ENCODE data around the gene SIK1.
"Not testable (repeated sequence)": the region's sequence is repeated elsewhere in the genome, so short reads cannot be mapped to it uniquely, and the experiment has no call there.

The SIK1 gene

DNA sequence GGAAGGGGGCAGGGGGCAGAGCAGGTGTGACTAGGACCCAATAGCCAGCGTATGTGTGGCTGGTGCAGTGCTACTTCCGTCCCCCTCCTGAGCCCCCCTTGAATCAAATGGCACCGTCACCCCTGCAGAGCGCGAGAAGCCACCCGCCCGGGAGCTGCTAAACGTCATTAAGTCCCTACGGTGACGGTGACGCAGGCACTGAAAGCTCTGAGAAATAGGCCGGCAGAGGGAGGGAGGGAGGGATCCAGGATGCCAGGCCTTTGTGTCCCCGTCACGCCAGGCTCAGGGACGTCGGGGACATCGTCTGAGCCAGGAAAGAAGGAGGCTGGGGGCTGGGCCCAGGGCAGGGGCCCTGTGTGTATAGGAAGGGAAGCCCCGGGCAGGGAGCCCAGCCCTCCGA, 43.6 kb downstream of the SIK1 start:
- DNase-seq, result not testable (repeated sequence)

DNA sequence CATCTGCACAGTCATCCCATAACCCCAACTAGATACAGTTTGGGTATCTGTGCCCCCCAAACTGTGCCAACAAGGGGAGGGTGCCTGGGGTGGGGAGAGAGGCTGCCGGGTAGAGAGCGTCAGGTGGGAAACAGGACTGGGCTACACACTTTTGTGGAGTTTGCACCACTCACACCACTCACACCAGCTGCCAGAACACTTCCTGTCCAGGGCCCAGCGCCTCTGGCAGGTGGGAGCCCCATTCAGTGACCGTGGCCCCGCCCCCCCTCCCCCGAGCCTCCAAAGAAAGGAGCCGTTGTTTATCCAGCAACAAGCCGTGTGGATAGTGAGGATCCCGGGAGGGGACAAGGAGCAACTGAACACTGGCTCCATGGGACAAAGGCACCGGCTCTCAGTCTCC, 44.0 kb downstream of the SIK1 start:
- DNase-seq, result not testable (repeated sequence)

DNA sequence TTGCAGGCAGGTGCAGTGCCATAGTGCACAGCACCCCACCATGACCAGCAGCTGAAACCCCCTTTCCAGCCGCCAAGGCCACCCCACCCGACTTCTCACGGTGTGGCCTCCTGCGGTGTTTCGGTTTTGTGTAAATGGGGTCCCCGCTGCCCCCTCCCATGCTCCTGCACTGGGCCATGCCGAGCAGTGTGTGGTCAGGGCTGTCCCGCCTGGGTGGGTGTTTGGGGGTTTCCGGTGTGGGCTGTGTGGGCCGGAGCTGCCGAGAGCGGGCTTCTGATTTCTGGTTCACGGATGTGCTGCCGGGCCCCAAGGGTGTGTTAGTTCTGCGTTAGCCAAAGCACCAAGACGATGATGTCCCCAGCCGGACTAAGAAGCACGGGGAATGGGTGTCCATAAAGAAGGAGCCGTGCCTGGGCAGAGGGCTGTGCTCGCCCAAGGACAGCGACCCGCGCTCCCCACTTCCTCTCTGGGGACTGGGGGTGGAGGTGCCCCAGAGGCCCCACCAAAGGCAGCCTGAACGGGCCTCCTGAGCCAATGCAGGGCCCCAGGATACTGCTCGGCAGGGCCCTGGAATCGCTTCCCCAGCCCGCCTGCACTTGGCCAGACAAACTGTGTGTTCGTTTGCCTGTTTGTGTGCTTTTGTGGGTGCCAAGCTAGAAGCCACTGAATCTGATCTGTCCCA, 45.9 kb downstream of the SIK1 start:
- not testable (repeated sequence) for DNase-seq

DNA sequence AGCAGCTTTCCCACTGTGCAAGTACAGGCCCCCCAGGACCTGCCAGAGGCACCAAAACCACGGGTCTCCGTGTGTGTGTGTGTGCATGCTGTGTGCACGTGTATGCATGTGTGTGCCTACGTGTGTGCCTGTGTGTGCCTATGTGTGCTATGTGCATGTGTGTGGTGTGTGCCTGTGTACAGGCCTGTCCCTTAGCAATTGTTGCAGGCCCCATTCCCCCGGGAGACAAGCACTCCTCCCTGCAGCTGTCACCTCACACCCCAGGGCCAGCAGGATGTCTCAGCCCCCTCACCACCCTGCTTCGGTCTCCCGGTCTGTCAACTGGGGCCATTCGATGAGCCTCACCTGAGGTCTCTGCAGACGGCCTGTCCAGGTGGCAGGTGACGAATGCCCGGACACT, 46.6 kb downstream of the SIK1 start:
- DNase-seq, result not testable (repeated sequence)

DNA sequence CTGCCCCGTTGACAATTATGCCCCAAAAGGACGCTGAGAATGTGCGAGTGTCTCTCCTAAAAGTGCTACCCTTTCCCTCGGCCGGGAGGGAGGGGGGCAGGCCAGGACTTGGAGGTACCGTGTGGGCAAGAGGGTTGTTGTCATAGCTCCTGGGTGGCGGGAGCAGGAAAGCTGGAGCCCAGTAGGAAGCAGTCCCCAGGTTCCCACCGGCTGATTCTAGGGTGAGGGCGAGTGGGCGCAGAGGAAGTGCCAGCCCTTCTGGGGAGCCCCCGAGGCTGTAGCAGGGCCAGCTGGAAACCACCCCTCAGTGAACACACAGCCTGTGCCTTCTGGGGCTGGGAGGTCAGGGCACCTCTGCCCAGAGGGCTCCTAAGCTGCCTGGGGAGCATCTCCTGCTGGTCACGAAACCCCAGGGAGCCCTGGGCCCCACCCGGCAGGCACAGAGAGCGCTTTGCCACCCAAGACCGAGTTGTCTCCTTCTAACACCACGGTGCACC, 47.3 kb downstream of the SIK1 start:
- DNase-seq, result not testable (repeated sequence)

DNA sequence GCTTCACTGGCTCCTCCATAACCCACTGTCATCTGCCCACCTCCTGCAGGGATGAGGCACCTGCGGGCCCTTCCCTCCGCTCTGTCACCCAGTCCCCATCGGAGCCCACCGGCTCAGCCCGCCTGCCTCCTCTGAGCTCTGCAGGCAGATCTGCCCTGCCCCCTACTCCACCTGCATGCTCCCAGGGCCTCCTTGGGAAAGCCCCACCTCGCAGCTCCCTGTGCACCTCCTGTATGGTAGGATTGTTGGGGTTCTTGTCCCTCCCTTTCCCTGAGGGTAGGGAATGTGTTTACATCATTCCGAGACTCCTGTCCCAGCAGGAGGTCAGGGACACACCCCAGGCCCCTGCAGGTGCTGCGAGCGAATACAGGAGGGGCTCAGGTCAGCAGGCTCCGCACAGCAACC, 50.5 kb downstream of the SIK1 start:
- no peak for DNase-seq

DNA sequence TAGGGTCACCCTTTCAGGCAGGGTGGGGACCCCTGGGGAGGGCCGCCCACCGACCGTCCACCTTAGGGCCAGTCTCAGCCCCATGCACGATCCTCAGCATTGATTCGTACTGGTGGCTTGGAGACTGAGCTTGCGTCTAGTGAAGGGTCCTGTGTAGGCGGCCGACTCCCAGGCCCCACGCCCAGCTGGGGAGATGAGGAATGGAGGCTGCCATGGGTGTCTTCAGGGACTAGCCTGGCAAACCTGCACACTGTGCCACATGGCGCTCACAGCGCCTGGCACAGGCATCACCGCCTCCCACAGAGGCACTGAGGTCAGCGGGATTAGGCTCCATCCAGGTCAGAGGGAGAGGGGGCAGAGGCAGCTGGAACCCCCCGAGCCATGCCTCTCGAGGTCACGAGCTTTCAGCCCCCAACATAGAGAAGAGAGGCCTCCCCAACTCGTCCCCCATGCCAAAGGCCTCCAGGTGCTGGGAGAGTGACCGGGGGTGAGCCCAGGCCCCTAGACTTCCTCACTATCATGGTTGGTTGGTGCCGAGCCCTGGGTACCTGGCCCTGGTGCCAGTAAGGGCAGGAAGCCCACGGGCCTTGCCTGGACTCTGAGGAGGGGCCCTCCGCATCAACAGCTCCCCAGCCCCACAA, 51.0 kb downstream of the SIK1 start:
- no peak for DNase-seq

DNA sequence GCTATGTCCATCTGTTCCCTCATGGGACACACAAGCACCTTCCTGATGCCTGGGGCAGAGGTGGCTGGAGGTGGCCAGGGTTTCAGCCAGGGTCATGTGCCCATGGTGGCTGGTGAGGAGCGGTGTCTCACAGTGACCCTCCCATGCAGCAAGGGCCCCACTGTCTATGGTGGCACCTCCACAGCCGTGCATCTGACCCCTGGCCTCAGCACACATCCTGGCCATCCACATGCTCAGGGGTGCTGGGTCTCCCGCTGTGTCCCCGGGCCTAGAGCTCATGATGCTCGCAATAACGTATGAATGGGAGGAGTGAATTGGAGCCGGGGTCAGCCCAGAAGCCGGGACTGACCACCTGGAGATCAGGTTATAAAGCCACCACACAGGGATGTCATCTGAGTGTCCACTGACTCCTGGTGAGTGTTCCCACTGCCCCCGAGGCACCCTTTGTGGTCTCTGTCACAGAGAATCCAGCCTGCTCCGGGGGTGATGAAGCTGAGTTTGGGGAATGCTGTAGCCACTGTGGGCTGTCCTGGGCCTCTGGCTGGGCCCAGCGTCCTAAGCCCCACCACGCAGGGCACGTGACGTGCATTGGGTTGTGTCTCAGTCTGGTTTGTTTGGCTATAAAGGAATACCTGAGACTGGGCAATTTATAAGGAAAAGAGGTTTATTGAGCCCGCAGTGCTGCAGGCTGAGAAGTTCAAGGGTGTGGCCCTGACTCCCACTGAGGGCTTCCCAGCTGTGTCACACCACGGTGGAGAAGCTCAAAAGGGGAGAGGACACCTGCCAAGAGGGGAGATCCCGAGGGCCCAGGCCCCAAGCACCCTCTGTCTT, 51.7 kb downstream of the SIK1 start:
- DNase-seq, result no peak

DNA sequence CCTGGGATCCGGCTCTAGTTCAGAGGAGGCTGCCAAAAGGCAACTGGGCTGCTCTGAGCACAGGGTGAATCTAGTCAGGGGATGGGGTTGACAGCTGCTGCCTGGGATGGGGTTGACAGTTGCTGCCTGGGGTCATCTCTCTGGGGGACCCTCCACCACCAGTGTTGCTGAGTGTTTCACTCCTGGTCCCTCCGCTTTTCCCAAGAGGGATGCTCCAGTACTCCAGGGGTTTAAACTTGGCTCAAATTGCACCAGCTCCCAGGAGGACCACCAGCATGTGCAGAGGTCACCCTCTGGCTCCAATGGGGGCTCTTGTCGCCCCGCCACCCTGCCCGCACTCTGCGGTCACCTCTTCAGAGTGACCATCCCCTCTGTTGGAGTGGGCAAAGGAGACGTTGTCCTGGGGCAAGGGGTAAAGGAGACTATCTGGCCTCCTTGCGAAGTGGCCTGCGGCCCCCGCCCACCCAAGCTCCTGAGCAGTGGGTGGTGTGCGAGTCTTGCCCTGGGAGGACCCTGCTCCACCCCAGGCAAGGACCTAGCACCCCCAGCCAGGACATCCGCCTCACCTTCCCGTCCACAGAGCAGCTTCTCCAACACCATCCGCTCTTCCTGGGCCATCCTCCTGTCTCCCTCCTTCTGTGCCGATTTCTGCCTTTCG, 52.6 kb downstream of the SIK1 start:
- no peak for DNase-seq

DNA sequence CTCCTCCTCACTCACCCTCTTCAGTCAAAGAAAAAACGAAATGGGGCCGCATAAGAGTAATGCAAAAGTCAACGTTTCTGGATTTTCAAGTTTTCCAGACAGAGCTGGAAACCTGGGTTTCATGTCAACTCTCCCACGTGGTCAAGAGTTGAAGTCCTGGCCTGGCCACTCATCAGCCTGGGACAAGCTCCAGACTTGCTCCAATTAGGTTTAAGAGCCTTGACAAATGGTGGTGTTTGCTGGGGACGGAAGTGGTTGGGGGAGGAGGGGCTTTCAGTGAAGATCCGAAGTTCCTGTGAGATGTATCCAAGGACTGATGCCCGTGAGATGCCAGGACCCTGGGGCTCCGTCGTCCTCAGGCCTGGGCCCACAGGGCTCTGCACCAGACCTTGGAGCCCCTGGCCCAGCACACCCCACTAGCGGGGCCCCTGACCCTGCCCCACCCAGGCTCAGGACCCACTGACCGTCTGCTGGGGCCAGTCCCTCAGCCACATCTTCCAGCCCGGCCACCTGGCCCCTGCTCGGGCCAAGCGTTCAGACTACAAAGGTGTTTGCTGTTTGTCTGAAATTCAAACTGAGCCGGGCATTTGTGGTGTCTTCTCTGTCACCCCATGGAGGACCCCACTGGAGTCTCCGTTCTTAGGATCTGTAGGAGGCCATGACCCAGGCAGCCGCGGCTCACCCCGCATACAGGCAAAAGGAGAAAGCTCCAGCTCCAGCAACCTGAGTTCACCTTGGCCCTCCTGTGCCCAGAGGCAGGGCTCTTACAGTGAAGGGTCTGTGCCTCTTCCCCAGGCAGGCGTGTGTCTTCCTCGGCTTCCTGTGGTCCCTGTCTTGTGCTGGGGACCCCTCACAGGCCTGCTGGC, 53.3 kb downstream of the SIK1 start:
- DNase-seq, result no peak

DNA sequence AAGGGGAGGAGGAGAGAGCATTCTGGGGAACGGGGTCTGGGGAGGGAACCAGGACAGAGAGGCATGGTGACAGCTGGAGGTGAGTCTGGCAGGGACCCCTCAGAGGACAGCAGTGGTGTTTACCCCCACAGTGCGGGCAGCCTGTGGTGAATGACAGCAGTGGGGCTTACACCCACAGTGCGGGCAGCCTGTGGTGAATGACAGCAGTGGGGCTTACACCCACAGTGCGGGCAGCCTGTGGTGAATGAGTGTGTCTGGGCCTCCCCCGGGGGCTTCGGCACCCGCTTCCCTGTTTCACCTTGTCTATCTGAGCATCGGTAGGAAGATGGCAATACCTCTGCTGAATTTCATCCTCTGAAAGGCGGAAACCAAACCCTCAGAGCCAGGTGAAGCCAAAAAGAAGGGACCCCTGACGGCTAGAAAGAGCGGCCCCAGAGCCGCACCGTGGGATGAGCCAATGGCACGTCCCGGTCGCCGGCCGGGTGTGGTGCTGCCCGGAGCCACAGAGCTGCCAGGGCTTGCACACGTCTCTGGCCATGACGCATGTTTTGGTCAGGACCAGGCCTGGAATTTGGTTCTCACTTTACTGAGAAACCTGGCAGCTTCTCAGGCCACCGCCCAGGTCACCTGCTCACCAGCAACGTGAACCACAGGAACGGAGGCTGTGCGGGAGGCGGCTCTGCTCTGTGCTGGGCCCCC, 54.1 kb downstream of the SIK1 start:
- no peak for DNase-seq

DNA sequence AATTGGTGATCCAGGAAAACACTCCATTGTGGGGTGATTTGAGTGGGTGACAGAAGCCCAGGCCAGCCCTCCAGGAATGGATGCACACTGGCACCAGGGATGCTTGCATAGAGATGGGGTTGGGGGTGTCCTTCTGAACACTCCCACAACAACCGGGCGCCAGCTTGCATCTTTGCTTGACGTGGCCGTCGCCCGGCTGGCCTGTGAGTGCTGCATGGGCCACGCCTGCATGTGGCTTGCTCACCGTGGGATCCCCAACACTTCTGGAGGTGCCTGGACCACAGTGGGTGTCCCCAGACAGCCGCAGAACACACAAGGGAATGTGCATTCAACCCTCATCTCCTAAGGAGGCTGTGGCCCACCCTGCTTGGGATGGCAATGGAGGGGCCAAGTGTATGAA, 55.1 kb downstream of the SIK1 start:
- no peak for DNase-seq

DNA sequence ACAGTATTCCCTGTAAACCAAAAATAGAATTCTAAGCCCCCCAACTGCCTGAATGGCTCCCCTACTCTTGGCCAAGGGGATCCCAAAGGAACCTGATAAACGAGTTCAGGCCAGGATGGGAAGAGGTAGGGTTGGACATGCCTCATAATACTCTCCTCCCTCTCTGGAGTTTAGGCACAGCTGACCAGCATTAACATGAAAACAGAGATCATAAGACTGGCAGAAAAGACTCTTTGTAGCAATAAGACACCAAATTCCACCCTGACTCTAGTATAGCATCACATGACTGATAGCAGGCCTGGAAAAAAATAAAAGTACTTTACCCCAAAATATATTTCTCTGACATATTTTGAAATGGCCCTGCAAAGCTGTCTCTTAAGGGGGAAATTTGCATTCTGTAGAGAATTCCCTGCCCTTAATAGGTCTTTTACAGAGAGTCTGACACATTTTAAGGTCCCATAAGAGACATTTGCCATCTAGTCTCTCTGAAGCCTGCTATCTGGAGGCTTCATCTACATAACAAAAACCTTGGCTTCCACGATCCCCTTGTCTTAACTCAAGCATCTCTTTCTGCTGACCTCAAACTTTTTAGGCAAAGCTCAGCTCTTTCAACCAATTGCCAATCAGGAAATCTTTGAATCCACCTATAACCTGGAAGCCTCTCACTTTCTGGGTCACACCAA, 55.9 kb downstream of the SIK1 start:
- no peak for DNase-seq

DNA sequence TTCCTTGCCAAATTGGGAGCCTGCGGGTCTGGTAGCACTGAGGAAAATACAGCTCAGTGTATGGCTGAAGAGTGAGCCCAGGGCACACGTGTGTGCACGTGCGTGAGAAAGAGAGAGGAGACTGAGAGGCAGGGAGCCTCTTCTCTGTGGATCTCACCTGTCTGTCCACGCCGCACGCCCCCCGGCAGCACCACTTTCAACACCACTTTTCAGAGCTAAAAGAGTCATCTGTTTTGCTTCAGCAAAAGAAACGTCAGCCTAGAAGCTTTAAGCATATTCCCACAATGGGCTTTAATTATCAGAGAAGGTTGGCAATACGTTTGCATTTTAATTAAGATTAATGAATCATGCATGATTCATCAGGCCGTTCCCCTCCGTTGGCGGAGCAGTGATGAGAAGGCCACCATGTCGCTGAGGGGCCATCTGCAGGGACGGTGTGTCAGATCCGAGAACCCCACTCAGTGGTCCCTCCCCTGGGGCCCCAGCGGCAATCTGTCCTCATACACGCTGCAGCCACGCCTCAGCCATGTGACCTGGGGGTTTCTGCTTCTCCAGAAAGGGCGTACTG, 56.8 kb downstream of the SIK1 start:
- no peak for DNase-seq

DNA sequence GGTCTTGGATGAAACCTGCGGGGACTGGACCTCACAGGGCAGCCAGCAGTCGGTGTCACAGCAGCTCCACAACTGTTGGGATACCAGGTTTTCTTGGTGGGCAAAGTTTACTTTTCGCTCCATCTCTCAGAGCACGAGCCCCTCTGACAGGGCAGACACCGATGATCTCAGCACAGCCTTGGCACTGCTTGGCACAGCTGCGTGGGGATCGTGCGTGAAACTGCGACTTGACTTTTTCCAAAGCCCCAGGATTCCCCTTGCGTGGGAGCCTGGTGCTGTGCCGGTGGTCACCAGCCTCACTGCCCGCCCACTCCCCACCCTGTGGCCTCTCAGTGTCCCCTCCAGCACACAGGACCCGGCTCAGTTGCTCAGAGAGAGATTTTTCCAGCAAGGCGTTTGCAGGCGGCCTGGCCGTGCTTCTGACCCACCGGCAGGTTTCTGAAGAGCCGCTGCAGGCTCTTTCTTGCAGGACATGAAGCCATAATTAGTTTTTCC, 57.3 kb downstream of the SIK1 start:
- no peak for DNase-seq

DNA sequence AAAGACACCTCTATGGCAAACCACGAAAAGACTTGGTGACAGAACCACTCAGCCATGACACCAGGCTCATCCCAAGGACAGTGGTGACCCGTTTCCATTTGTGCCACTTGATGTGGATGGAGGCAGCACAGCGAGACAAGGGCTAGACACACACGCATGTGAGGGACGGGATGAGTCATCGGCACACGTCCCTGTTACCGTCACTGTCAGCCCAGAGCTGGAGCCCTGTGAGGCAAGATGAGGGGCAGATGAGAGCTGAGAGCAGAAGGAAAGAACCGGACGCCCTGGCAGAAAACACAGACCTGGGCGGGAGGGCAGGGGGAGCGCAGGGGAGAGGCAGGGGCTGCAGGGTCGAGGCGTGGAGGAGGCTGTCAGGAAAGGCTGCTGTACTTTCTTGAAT, 57.8 kb downstream of the SIK1 start:
- no peak for DNase-seq

DNA sequence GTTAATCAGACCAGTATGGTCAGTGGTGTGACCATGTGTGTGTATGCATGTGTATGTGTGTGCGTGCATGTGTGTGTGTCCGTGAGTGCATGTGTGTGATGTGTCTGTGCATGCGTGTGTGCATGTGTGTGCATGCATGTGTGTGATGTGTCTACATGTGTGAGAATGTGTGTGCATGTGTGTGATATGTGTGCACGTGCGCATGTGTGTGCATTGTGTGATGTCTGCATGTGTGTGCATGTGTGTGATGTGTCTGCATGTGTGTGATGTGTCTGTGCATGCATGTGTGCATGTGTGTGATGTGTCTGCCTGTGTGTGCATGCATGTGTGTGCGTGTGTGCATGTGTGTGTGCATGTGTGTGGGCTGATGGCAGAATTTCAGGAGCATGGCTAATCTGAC, 58.2 kb downstream of the SIK1 start:
- DNase-seq, result no peak

DNA sequence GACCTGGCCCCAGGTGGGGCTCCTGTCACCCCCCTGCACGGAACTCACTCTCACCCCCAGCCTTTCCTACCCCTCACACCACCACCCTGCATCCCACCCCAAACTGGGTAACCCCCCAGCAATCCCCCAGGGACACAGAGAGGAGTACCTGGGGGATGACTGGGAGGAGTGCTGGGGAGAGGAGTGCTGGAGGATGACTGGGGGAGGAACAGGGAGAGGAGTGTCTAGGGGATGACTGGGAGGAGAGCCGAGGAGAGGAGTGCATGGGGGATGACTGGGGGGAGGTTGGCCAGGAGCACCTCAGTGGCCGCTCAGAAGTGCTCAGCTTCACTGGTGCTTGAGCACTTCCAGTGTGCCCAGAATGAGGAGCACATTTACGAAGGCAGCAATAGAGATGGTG, 59.1 kb downstream of the SIK1 start:
- DNase-seq, result no peak

DNA sequence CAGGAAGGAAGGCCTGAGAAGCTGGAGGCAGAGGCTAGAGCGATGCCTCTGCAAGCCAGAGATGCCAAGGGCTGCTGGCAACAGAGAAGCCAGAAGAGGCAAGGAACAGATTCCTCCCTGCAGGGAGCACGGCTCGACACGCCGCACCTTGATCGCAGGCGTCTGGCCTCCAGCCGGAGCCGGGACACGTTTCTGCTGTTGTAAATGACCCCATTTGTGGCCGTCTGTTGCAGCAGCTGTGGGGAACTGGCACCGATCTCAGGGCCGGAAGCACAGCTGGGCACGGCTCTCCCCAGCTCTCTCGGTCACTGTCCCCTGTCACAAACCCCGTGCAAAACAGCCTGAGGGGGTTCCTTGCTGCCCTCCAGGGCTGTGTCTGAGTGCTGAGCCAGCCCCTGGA, 59.6 kb downstream of the SIK1 start:
- DNase-seq, result no peak

DNA sequence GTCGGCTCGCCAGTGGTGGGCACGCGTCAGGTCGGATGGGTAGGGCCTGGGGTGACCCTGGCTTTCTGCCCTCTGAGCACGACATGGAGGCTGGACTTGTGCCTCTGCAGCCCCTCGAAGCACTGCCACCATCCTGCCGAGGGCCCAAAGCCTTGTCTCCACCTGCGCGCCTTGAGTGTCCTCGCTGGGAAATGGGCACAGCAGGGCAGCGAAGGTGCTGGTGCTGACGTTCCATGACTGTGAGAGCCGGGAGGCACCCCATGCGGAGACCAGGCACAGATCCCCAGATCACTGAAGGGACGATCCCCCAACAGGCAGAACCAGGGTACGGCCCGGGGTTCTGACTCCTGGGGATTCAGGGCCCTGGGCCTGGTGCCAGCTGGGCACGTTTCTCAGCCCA, 60.3 kb downstream of the SIK1 start:
- no peak for DNase-seq
